H9 (cell line): ENCODE data around the gene MDGA2. TPM values are rescaled to one million over a fixed set of nuclear protein-coding genes. Genes with fewer than 3 reads are reported as not detected.

Experiments
- DNase-seq: peaks from one replicate; pipeline ENCODE4 v3.0.0-alpha.2; 2017
- H2AFZ ChIP-seq: one replicate; pipeline ENCODE4 v1.6.1; 2013; ENCODE audit warnings: mild to moderate bottlenecking, low read length, control low read depth, moderate library complexity
- H2AK5ac ChIP-seq: 2 replicates; pipeline ENCODE4 v1.6.1; 2013; ENCODE audit warnings: low read length, control low read depth, mixed read lengths; ENCODE audit not compliant: insufficient read length
- H2BK120ac ChIP-seq: one replicate; pipeline ENCODE4 v1.6.1; 2013; ENCODE audit warnings: low read depth, mild to moderate bottlenecking, low read length, control low read depth, inconsistent platforms; ENCODE audit not compliant: poor library complexity, severe bottlenecking
- H2BK12ac ChIP-seq: 2 replicates; pipeline ENCODE4 v1.6.1; 2013; ENCODE audit warnings: low read length, control low read depth, mixed read lengths, low read depth; ENCODE audit not compliant: insufficient read length
- H2BK15ac ChIP-seq: 2 replicates; pipeline ENCODE4 v1.6.1; 2013; ENCODE audit warnings: low read depth, low read length, control low read depth
- H2BK20ac ChIP-seq: one replicate; pipeline ENCODE4 v1.6.1; 2013; ENCODE audit warnings: low read depth, mild to moderate bottlenecking, low read length, control low read depth, inconsistent platforms; ENCODE audit not compliant: poor library complexity, severe bottlenecking
- H2BK5ac ChIP-seq: 2 replicates; pipeline ENCODE4 v1.6.1; 2013; ENCODE audit warnings: low read length, control low read depth, mixed read lengths; ENCODE audit not compliant: insufficient read length
- H3K14ac ChIP-seq: 2 replicates; pipeline ENCODE4 v1.6.1; 2013; ENCODE audit warnings: low read length, control low read depth; ENCODE audit not compliant: insufficient read depth
- H3K18ac ChIP-seq: 2 replicates; pipeline ENCODE4 v1.6.1; 2013; ENCODE audit warnings: low read depth, mild to moderate bottlenecking, mixed read lengths, low read length, control low read depth; ENCODE audit not compliant: insufficient read length
- H3K23ac ChIP-seq: 2 replicates; pipeline ENCODE4 v1.6.1; 2013; ENCODE audit warnings: low read length, control low read depth, mixed read lengths, low read depth; ENCODE audit not compliant: insufficient read length
- H3K23me2 ChIP-seq: 2 replicates; pipeline ENCODE4 v1.6.1; 2013; ENCODE audit warnings: low read depth, mild to moderate bottlenecking, mixed read lengths, low read length, control low read depth; ENCODE audit not compliant: insufficient read length, poor library complexity, severe bottlenecking
- H3K27ac ChIP-seq: 2 replicates; pipeline ENCODE4 v1.5.1; 2013; ENCODE audit warnings: low read length, control low read depth, mixed read lengths, low read depth; ENCODE audit not compliant: insufficient read length
- H3K27me3 ChIP-seq: 2 replicates; pipeline ENCODE4 v1.6.1; 2013; ENCODE audit warnings: low read length, control low read depth, inconsistent platforms; ENCODE audit not compliant: insufficient read depth
- H3K4ac ChIP-seq: 2 replicates; pipeline ENCODE4 v1.6.1; 2013; ENCODE audit warnings: low read depth, mild to moderate bottlenecking, control low read depth, inconsistent platforms, low read length, moderate library complexity
- H3K4me1 ChIP-seq: 2 replicates; pipeline ENCODE4 v1.6.1; 2013; ENCODE audit warnings: low read length, control low read depth, inconsistent platforms; ENCODE audit not compliant: insufficient read depth
- H3K4me2 ChIP-seq: 2 replicates; pipeline ENCODE4 v1.6.1; 2013; ENCODE audit warnings: low read length, control low read depth, mixed read lengths; ENCODE audit not compliant: insufficient read length, insufficient read depth
- H3K56ac ChIP-seq: 2 replicates; pipeline ENCODE4 v1.6.1; 2013; ENCODE audit warnings: low read depth, mild to moderate bottlenecking, mixed read lengths, low read length, control low read depth; ENCODE audit not compliant: insufficient read length
- H3K79me1 ChIP-seq: 2 replicates; pipeline ENCODE4 v1.6.1; 2013; ENCODE audit warnings: low read depth, mild to moderate bottlenecking, moderate library complexity, low read length, control low read depth, inconsistent platforms; ENCODE audit not compliant: insufficient read depth, poor library complexity, severe bottlenecking
- H3K79me2 ChIP-seq: 2 replicates; pipeline ENCODE4 v1.6.1; 2013; ENCODE audit warnings: low read length, control low read depth, inconsistent platforms; ENCODE audit not compliant: insufficient read depth
- H3K9ac ChIP-seq: 2 replicates; pipeline ENCODE4 v1.6.1; 2013; ENCODE audit warnings: low read length, control low read depth, mixed read lengths; ENCODE audit not compliant: insufficient read length; ENCODE audit errors: extremely low read depth
- H3K9me3 ChIP-seq: one replicate; pipeline ENCODE4 v1.6.1; 2013; ENCODE audit warnings: low read depth, low read length, inconsistent platforms; ENCODE audit not compliant: control insufficient read depth
- H3T11ph ChIP-seq: one replicate; pipeline ENCODE4 v1.6.1; 2013; ENCODE audit warnings: mild to moderate bottlenecking, low read length, control low read depth, inconsistent platforms
- H4K20me1 ChIP-seq: one replicate; pipeline ENCODE4 v1.6.1; 2013; ENCODE audit not compliant: control insufficient read depth, insufficient read length, insufficient read depth
- H4K5ac ChIP-seq: 2 replicates; pipeline ENCODE4 v1.6.1; 2013; ENCODE audit warnings: low read depth, mild to moderate bottlenecking, mixed read lengths, low read length, control low read depth; ENCODE audit not compliant: insufficient read length
- H4K8ac ChIP-seq: replicated peaks from 2 replicates; pipeline ENCODE4 v1.6.1; 2013; ENCODE audit warnings: low read length, control low read depth, mixed read lengths, low read depth; ENCODE audit not compliant: insufficient read length
- H4K91ac ChIP-seq: 2 replicates; pipeline ENCODE4 v1.6.1; 2013; ENCODE audit warnings: low read depth, mild to moderate bottlenecking, moderate library complexity, mixed read lengths, low read length, control low read depth; ENCODE audit not compliant: insufficient read length
- H3K27ac Mint-ChIP-seq, 3 experiments: 2 replicates in 2 of 3; 3 replicates in 1 of 3; pipeline ENCODE4 v1.8.0; 2020 to 2021; ENCODE audit warnings: mixed read lengths in 3 of 3, mild to moderate bottlenecking in 1 of 3, moderate library complexity in 1 of 3
- H3K27me3 Mint-ChIP-seq: 2 replicates; pipeline ENCODE4 v1.8.0; 2021; ENCODE audit warnings: low read depth, mild to moderate bottlenecking, moderate library complexity, mixed read lengths
- H3K36me3 Mint-ChIP-seq, 3 experiments: 2 replicates in 2 of 3; 3 replicates in 1 of 3; pipeline ENCODE4 v1.8.0; 2020 to 2021; ENCODE audit warnings: low read depth in 3 of 3, mixed read lengths in 3 of 3; ENCODE audit not compliant: insufficient read depth in 1 of 3
- H3K4me1 Mint-ChIP-seq, 2 experiments: 2 replicates each; pipeline ENCODE4 v1.8.0; 2020; ENCODE audit warnings: mixed read lengths in 2 of 2
- H3K4me3 Mint-ChIP-seq, 2 experiments: 2 replicates in 1 of 2; 3 replicates in 1 of 2; pipeline ENCODE4 v1.8.0; 2020 to 2021; ENCODE audit warnings: mild to moderate bottlenecking in 2 of 2, mixed read lengths in 2 of 2, moderate library complexity in 1 of 2
- H3K9me3 Mint-ChIP-seq, 2 experiments: 2 replicates in 1 of 2; 3 replicates in 1 of 2; pipeline ENCODE4 v1.8.0; 2020; ENCODE audit warnings: mild to moderate bottlenecking in 2 of 2, mixed read lengths in 2 of 2, moderate library complexity in 1 of 2
- CTCF ChIP-seq: fragments of 200-600 bp; sonication (generic); conservative IDR thresholded peaks from 3 replicates; pipeline ENCODE4 v1.8.0; 2021; ENCODE audit warnings: antibody characterized with exemption, mild to moderate bottlenecking
- WGBS: extraction: QIAGEN DNeasy Blood & Tissue Kit; methylation state at CpG from one replicate; pipeline ENCODE4 v1.1.7; 2013; ENCODE audit warnings: missing lambda C conversion rate, low lambda C conversion rate, mixed read lengths; ENCODE audit not compliant: insufficient read length; ENCODE audit errors: extremely low coverage; 5-methylcytosine and 5-hydroxymethylcytosine counted together
- total RNA-seq: library from RNA; stranded (reverse); gene quantifications from 2 replicates; pipeline ENCODE4 v1.2.1, GENCODE V29; 2021

The MDGA2 gene
- total RNA-seq, 1 experiment from 2014 or later: 1.9 TPM

- H3K14ac ChIP-seq: no peak overlapping the region
- no peaks in the 10 kb centered on the region for H4K20me1 ChIP-seq
- no peak overlapping the region for H3K4ac ChIP-seq
- H2AK5ac ChIP-seq: no peak overlapping the region
- no peaks in the 10 kb centered on the region for H3K9me3 Mint-ChIP-seq
- H3K9me3 ChIP-seq: no peaks in the 10 kb centered on the region
- no peak overlapping the region for H2BK5ac ChIP-seq
- H4K8ac ChIP-seq: no peak overlapping the region
- no peaks in the 10 kb centered on the region for H3K79me2 ChIP-seq
- H2BK12ac ChIP-seq: no peak overlapping the region
- no peak overlapping the region for H3K23ac ChIP-seq
- H3K18ac ChIP-seq: no peak overlapping the region
- peaks cover 8% of the 10 kb centered on the region; the same call in 1 of the 2 replicates for H3K4me1 ChIP-seq
- H3K27ac Mint-ChIP-seq: no peak overlapping the region; a peak in 1 of 7 replicates
- H3K36me3 Mint-ChIP-seq: no peaks in the 10 kb centered on the region
- H3K79me1 ChIP-seq: no peaks in the 10 kb centered on the region
- H3K27me3 ChIP-seq: no peaks in the 10 kb centered on the region
- H3K4me3 Mint-ChIP-seq: no peak overlapping the region
- H3K27ac ChIP-seq: no peak overlapping the region
- no peak overlapping the region for H2BK120ac ChIP-seq
- no peak for DNase-seq
- H3K56ac ChIP-seq: no peak overlapping the region
- TF ChIP-seq CTCF: no peak
- no peak overlapping the region for H2AFZ ChIP-seq
- WGBS: no CpG with 5 or more reads among the region's 1 CpG
- no peak overlapping the region for H3K4me2 ChIP-seq
- no peak overlapping the region for H3T11ph ChIP-seq
- H3K27me3 Mint-ChIP-seq: no peaks in the 10 kb centered on the region
- no peak overlapping the region for H3K9ac ChIP-seq
- no peak overlapping the region for H4K5ac ChIP-seq
- no peak overlapping the region for H2BK15ac ChIP-seq
- no peaks in the 10 kb centered on the region for H3K23me2 ChIP-seq
- H4K91ac ChIP-seq: no peak overlapping the region
- peaks cover 35 to 36% of the 10 kb centered on the region in 2 experiments for H3K4me1 Mint-ChIP-seq
- H2BK20ac ChIP-seq: no peak overlapping the region
Observed at GRCh38 chr14:47435331-47435965, 240.0 kb downstream of the MDGA2 start.
